GM12801 (cell line): ENCODE data around the gene YOD1.

Experiments used
- TF ChIP-seq, protein P1 (sequence below): IDR thresholded peaks from one replicate; pipeline ENCODE4 v1.5.1; 2011; ENCODE audit warnings: control low read depth; ENCODE audit not compliant: insufficient read length; ENCODE audit errors: extremely low read depth

The YOD1 gene

DNA sequence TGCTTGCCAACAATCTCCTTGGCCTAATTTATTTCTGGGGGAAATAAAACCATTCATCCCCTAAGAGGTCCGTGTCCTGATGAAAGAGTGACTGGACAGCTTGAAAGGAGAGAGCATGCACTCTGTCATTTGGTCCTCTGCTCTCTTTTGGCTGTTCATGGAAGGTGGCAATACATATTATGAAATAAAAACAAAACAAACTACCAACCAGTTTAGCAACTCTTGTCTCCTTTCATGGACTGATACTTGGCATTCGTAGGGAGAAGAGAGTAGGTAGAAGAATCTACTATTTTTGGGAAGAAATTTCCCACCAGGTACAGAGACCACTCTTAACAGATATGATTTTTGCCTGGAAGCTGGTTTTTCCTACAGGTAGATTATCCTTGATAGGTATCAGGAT is 17.7 kb downstream of the YOD1 start:
- TF ChIP-seq, protein P1, sequence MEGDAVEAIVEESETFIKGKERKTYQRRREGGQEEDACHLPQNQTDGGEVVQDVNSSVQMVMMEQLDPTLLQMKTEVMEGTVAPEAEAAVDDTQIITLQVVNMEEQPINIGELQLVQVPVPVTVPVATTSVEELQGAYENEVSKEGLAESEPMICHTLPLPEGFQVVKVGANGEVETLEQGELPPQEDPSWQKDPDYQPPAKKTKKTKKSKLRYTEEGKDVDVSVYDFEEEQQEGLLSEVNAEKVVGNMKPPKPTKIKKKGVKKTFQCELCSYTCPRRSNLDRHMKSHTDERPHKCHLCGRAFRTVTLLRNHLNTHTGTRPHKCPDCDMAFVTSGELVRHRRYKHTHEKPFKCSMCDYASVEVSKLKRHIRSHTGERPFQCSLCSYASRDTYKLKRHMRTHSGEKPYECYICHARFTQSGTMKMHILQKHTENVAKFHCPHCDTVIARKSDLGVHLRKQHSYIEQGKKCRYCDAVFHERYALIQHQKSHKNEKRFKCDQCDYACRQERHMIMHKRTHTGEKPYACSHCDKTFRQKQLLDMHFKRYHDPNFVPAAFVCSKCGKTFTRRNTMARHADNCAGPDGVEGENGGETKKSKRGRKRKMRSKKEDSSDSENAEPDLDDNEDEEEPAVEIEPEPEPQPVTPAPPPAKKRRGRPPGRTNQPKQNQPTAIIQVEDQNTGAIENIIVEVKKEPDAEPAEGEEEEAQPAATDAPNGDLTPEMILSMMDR = no peak

DNA sequence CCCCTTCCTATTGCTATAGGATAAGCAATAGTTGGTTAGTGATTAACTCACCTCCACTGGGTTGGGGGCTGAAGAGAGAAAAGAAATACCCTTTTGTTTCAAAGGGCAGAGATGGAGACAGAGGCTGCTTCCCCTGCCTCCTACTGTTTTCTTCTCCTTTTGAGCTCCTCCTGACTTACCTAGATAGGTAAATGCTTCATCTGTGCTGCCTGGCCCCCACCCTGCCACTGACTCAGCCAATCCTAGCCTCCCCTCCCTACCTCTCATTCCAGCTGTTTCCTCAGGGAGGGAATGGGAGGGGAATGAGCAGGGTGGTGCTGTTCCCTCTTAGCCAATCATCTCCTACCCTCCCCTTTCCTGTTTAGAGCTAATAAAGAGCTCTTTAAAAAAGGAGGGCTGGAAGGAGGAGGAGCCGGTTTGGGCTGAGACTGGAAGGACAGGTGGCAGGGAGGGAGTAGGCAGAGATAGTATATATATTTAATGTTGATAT is 18.4 kb downstream of the YOD1 start, which contains the start of gene C1orf116:
Gene C1orf116 (minus strand): TSS at position 229 of the 490 bp plus-strand sequence. CDS start 5,158 bp downstream, outside the sequence.
- TF ChIP-seq, protein P1 = no peak

DNA sequence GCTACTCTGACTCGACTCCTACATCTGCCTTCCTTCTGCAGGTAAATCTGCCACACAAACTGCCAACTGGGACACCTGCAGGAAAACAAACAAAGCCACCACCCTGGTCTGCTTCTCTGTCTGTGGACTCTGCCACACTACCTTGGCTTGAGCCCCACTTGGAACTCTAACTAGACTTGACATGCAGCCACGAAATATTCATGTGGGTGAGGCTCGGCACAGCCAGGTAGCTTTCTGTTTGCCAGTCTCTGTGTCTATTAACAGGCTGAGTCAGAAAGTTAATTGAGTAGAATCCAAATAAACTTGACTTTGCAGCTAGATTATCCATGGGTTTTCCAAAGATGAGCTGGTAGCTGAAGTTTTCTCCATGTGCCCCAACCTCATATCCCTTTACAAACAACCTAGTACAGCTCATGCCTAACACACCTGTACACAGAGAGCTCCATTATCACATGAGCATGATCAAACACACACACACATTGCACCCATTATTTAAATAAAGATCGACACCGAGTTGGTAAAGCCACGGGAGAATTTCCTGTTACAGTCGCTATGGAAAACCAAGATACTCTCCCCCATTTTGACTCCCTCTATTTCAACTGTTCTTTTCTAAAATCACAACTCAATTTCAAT is 19.3 kb downstream of the YOD1 start:
- TF ChIP-seq, protein P1 = no peak

DNA sequence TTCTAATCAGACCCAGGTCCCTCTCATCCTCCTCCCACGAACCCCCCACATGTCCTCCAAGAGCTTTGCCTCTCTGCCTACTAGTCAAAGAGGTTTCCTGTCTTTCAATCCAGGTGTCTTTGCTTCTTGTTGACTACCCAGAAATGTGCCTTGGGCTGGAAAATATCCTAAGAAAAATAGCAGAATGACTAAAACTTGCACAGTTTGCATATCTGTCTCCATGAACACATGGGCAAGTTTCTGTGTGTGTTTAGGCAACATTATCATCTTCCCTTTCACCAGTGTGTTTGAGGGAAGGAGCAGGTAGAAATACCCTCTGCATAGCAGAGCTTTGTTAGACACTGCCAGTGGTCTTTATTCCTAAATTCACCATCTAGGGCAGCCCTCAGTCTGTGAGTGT is 20.0 kb downstream of the YOD1 start:
- TF ChIP-seq, protein P1 = no peak

DNA sequence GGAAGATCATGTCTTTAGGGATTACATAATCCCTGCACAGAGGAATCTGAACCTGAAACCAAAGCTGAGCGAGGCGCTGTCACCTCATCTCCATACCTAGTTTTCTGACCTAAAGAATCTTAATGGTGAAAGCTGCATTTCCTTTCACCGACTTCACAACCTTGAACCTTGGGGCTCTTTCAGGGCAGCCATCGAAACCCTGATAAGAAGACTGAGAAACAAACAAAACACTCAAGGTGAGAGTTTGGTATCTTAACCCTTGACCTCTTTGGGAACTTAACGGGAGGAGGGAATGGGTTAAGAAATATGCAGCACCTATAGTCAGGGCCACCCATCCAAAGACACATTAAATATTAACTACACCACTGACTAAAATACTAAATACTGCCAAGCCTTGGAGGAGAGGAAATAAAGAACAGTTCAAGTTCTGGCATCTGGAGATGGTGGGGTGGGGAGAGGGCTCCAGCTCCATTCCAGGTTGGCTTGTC is 20.4 kb downstream of the YOD1 start:
- TF ChIP-seq, protein P1 = no peak

DNA sequence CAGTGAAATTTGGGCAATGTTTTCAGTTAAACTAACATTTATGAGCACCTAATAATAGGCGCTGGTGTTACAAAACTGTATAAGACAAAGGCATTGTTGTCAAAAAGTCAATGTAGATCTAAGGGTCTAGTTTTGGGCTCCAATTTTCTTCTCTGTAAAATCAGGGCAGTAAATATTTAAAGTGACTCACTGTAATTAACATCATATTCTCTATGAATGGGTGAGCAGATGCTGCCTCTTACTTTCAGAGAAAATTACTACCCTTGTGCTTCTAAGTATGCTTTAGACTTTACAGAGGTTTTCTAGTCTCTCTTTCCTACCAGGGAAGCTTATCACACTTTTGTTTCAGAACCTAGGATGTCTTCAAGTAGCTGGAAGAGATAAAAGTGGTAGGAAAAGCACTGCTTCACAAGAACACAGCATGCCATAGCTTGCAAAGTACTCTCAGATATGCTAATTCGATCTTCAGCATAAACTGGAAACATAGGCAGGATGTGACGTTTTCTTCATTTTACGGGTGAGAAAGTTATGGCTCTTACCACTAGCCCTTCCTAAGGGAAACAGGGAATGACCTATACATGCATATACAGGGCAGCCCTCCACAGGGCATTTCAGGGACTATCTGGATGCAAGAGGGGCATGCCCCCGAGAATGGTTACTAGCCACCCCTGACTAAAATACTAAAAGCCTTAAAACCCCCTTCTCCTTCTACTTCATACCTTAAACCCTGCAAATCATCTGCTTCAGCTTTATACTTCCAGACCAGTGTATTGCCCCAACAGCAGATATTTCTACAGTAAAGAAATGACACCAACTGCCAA is 21.1 kb downstream of the YOD1 start:
- TF ChIP-seq, protein P1 = no peak

DNA sequence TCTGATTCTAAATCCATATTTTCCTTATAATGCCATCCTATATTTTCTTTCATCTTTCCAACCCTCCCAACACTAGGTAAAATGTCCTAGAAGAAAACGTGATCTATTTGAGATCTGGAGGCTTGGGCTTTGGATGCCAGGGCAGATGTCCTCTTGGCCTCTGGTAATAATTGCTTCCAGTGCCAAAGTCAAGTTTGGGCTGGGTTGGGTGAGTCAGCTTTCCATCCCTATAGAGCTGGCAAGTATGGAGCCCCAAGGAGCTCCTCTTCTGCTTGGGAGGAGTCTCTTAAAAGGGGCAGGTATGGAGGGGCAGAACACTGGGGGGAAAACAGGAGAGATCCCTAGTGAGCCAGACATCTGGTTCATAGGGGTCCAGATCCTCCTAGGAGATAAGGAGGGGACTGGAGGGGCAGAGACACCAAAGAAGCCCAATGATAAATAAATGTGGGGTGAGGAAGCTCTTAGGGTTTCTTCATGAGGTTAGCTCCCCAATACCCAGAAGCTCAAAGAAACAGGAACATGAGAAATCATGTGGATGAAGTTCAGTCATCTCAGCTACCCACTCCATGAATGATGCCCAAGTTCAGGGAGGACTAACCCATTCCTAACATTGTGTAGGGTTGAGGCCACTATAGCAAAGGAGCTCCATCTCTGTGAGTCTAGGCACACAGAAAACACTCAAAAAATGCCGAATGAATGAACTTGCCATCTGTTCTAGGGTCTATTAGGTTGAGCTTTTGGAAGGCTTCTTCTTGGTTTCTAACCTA is 21.9 kb downstream of the YOD1 start:
- TF ChIP-seq, protein P1 = no peak
